ENCODE data around the gene AFG3L2. TPM values are rescaled to one million over a fixed set of nuclear protein-coding genes. Genes with fewer than 3 reads are reported as not detected.

The AFG3L2 gene
- total and polyA plus RNA-seq, 9 of the 15 experiments (the other 6 are each of a cell fraction or from before 2014, with no cell fraction given): 24.1 to 109 (median 84.0) TPM

DNA sequence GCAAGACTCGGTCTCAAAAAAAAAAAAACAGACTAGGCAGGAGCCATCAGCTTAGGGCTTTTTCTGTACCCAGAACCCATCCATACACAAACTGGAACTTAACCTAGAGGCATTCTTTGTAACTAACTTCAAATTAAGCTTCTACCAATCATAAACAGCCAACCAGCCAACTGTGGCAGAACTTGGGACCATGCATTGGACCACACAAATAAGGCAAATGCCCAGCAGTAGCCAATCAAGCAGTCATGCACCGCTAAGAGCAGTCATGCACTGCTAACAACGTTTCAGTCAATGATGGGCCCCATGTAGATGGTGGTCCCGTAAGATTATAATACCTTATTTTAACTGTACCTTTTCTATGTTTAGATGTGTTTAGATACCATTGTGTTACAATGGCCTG is 46.3 kb downstream of the AFG3L2 start:
- Histone ChIP-seq H3K27ac (ENCODE audit: extremely low read depth, low read depth, low read length) (no peak overlapping the region), H2AFZ (ENCODE audit: low read depth, low read length) (no peak overlapping the region), H3K27me3 (ENCODE audit: control insufficient read depth in 2 of 2, insufficient read depth in 2 of 2, low read length in 2 of 2) (no peaks in the 10 kb centered on the region), H3K9ac (ENCODE audit: insufficient read depth in 1 of 2, low read depth in 2 of 2, low read length in 2 of 2) (no peak overlapping the region), H3K4me1 (replicated peaks in 1 of 2; ENCODE audit: control insufficient read depth in 2 of 2, insufficient read depth in 2 of 2, low read length in 2 of 2) (peaks cover 0 to 7% of the 10 kb centered on the region in 2 experiments; a peak in 3 of 5 replicates), H3K79me2 (ENCODE audit: control insufficient read depth, insufficient read depth, low read length) (no peaks in the 10 kb centered on the region; the same call in 2 of the 3 replicates), H3K4me3 (no peak overlapping the region), H3K36me3 (ENCODE audit: control insufficient read depth, insufficient read depth, low read length) (peaks cover 78% of the 10 kb centered on the region), H3K9me1 (ENCODE audit: control insufficient read depth, insufficient read depth, low read length) (no peaks in the 10 kb centered on the region), H4K20me1 (replicated peaks; ENCODE audit: control insufficient read depth, insufficient read depth, low read length) (0 out of 2 replicates have a peak, but pooled peaks cover 4% of the 10 kb centered on the region), H3K9me3 (replicated peaks; ENCODE audit: control insufficient read depth, insufficient read depth, low read depth, low read length) (no peaks in the 10 kb centered on the region), H3K4me2 (ENCODE audit: insufficient read depth, low read length) (no peak overlapping the region)
- in situ Hi-C loops (cut with MboI): no loop called here
- WGBS (ENCODE audit: insufficient coverage, low coverage, missing lambda C conversion rate): 79% methylated on average over 4 of the region's 4 CpGs
- TF ChIP-seq MYC (IDR thresholded peaks at IDR 0.05; ENCODE audit: low read depth, low read length): no peak
- TF ChIP-seq MYC (CRISPR knock-in tag; IDR thresholded peaks at IDR 0.05; ENCODE audit: borderline replicate concordance, low read depth): no peak
- no peak for TF ChIP-seq PTBP1 (IDR thresholded peaks at IDR 0.05; ENCODE audit: low read depth, low read length)
- TF ChIP-seq SAFB (IDR thresholded peaks at IDR 0.05; ENCODE audit: borderline replicate concordance, low read depth, low read length): no peak
- TF ChIP-seq MTF1 (CRISPR knock-in tag; IDR thresholded peaks at IDR 0.05; ENCODE audit: borderline replicate concordance): no peak
- TF ChIP-seq L3MBTL2 (IDR thresholded peaks at IDR 0.05): no peak
- no peak for TF ChIP-seq NFIC (IDR thresholded peaks at IDR 0.05)
- no peak for TF ChIP-seq ZNF445 (CRISPR knock-in tag; IDR thresholded peaks at IDR 0.05; ENCODE audit: low read depth)
- TF ChIP-seq DPF2 (IDR thresholded peaks at IDR 0.05): no peak
- TF ChIP-seq NFXL1 (CRISPR knock-in tag; IDR thresholded peaks at IDR 0.05): no peak
- TF ChIP-seq DIDO1 (tag; IDR thresholded peaks at IDR 0.05; ENCODE audit: low read depth): no peak
- TF ChIP-seq PRDM10 (IDR thresholded peaks at IDR 0.05; ENCODE audit: partially characterized antibody): no peak
- no peak for TF ChIP-seq BDP1 (IDR thresholded peaks at IDR 0.05; ENCODE audit: insufficient read depth, insufficient read length)
- TF ChIP-seq SIRT6 (IDR thresholded peaks at IDR 0.05; ENCODE audit: low read depth, low read length): no peak
- no peak for TF ChIP-seq SETDB1 (IDR thresholded peaks at IDR 0.05; ENCODE audit: low read length)
- no peak for TF ChIP-seq HMG20A (CRISPR knock-in tag; conservative IDR thresholded peaks at IDR 0.05)
- no peak for TF ChIP-seq ZNF644 (tag; IDR thresholded peaks at IDR 0.05; ENCODE audit: low read depth)
- TF ChIP-seq EGR1 (conservative IDR thresholded peaks at IDR 0.05): no peak
- ChIA-PET POLR2A (interaction anchor here (0.6 kb wide), 1 partner anchor 223 kb away, joined by 3 read pairs; no protein-coding TSS in a partner anchor), CTCF (ENCODE audit: low intra/inter-chr PET ratio) (no interaction called here)
- DNase-seq (ENCODE audit: extremely low read depth in 1 of 4, low spot score in 3 of 4) (no peak), FAIRE-seq (no peak), ATAC-seq (no peak)
- intact Hi-C loops (cut with micrococcal nuclease): no loop called here
- BruUV-seq (replicated peaks): no TSS peak
